HG02623 (cell line): ENCODE data around the gene GALNTL6.
"Not testable (repeated sequence)": the region's sequence is repeated elsewhere in the genome, so short reads cannot be mapped to it uniquely, and the experiment has no call there.

Experiments used
- ATAC-seq: cut with Tn5 transposase; IDR thresholded peaks from one replicate; pipeline ENCODE4 v1.9.1; 2021; ENCODE audit warnings: moderate library complexity; ENCODE audit not compliant: unreplicated experiment

Gene GALNTL6

GRCh38 chr4:172899861-172900260 is 1086.7 kb downstream of the GALNTL6 start:
- no peak for ATAC-seq

DNA sequence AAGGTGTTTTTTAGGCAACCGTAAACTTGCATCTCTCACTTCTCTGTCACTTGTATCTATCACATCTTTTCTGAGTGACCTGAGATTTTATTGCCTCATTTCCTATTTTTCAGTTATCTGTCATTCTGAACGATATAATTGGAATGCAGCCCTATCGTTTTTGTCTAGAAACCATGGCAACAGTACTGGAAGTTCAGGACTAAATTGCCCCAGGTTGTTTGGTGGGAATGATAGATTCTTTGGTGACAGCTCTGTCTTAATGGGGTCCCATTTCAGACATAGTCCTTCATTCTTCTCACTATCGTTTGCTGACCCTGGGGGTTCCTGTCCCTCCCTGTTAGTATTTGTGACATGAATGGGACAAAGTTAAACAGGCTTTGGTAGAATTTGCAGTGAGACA is 1087.7 kb downstream of the GALNTL6 start:
- ATAC-seq: no peak

- ATAC-seq: not testable (repeated sequence)
These were observed 1099.3 kb downstream of the GALNTL6 start for GRCh38 chr4:172912468-172912867.

DNA sequence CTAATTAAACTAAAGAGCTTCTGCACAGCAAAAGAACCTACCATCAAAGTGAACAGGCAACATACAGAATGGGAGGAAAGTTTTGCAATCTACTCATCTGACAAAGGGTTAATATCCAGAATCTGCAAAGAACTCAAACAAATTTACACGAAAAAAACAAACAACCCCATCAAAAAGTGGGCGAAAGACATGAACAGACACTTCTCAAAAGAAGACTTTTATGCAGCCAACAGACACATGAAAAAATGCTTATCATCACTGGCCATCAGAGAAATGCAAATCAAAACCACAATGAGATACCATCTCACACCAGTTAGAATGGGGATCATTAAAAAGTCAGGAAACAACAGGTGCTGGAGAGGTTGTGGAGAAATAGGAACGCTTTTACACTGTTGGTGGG is 1104.2 kb downstream of the GALNTL6 start:
- ATAC-seq: not testable (repeated sequence)

- no peak for ATAC-seq
These were observed 1106.1 kb downstream of the GALNTL6 start for GRCh38 chr4:172919269-172919668.

DNA sequence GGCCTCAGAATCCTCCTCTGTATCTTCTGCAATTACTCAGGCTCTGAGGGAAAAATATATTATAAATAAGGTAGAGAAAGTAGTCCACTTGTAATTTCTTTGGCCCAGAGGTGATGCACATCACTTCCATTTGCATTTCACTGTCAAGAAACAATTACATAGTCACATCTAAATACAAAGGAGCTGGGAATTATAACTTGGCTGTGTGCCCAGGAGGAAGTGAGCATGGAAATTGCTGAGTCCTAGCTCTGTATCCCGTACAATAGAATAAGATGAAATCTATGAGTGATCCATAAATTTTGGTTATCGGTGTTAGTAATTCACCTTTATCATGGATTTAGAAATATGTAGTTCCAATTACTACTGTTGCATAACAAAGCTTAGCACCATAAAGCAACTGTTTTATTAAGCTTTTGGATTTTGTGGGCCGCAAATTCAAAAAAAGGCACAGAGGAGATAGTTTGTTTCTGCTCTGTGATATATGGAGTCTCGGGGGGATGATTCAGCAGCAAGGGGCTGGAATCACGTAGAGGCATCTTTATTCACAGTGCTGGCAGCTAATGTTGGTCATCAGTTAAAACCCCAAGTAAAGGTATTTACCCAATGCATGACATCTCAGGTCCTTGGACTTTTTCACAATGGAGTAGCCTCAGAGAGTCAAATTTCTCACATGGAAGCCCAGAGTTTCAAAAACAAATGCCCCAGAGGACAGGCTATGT is 1114.1 kb downstream of the GALNTL6 start:
- no peak for ATAC-seq

- no peak for ATAC-seq
These were observed 1115.1 kb downstream of the GALNTL6 start for GRCh38 chr4:172928347-172928746.

GRCh38 chr4:172938072-172938829 is 1125.0 kb downstream of the GALNTL6 start:
- no peak for ATAC-seq

DNA sequence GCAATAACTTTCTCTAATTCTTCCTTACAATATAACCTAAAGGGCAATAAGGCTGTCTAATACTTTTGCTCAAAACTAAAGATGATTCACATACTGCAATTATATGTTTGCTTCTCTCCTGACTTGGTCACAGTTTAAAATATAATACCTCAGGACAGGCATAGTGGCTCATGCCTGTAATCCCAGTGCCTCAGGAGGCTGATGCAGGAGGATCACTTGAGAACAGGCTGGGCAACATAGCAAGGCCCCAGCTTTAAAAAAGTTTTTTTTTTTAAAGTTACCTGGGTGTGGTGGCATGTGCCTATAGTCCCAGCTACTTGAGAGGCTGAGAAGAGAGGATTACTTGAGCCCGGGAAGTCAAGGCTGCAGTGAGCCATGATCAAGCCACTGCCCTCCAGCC is 1125.7 kb downstream of the GALNTL6 start:
- ATAC-seq: no peak

- no peak for ATAC-seq
These were observed 1129.6 kb downstream of the GALNTL6 start for GRCh38 chr4:172942840-172943239.

GRCh38 chr4:172945611-172946010 is 1132.4 kb downstream of the GALNTL6 start:
- ATAC-seq: no peak

DNA sequence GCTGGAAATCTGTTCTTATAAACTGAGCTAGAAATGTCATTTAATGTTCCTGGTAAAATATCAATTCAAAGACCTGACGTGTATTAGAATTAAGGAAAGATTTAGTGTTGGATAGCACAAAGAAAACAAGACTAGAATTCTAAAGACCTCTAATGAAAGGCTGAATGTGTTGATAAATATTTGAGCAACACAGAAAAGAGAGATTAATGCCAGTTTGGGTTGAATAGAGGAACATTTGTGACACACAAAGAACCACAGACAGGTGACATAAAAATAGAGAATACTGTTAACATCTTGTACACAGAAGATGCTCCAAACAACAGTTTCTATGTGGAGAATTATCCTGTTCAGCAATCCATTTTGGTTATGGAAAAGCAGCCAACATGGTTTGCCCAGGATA is 1133.3 kb downstream of the GALNTL6 start:
- ATAC-seq: no peak

DNA sequence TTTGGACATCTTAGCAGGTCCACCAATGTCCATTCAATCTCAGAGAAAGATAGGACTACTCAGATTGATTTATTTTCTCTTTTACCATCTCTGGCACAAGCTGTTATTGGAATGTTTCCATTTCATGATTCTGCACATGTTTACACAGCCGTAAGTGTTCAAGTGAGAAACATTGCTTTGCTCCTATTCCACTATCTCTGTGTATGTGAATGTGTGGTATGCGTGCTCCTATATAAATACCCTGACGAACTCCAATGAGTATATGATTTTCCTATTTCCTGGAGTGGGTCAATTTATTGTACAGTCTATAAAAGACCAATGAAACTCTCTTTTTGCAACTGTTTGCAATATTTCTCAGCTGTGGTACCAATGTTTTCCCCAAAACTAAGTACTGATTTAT is 1134.4 kb downstream of the GALNTL6 start:
- no peak for ATAC-seq

DNA sequence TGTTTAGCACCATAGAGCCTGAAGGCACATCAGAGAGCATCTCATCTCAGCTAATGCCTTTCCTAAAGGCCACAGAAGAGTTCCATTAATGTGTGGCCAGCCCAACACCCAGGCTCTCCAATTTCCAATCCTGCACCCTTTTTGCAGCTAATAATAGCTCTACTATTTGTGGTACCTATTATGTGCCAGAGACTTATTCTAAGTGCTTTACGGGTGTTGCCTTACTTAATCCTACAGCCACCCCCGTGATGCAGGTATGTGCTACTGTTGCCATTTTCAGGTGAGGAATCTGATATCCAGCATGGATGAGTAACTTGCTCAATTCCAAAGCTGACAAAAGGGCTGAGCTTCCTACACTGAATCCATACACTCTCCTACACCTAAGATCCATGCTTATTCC is 1137.8 kb downstream of the GALNTL6 start:
- ATAC-seq: no peak

DNA sequence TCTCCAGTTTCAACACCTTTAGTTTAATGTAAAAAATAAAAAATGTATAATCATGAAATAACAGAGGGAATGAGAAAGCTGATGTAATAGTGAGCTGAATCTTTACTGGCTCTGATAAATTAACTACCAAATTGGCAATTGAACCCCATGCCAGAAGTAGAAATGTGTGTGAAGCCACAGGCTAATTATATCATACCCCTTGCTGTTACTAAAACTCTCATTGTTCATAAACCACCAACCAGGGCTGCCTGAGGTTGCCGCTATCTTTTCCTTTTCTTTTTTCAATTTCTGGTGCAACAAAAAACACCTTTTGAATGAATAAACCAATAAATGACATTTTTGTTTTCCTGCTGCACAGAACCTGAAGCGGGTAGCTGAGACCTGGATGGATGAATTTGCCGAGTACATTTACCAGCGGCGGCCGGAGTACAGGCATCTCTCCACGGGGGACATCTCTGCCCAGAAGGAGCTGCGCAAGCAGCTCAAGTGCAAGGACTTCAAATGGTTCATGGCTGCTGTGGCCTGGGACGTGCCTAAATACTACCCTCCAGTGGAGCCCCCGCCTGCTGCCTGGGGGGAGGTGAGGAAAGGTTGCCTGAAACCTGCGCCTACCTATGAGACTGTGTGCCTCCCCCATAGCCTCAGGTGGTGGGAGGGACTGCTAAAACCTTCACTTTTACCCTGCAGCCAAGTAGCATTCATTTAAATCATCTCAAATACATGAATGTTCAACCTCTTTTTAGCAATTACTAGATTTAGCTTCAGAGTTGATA is 1138.7 kb downstream of the GALNTL6 start:
- ATAC-seq: no peak

- no peak for ATAC-seq
These were observed 1140.8 kb downstream of the GALNTL6 start for GRCh38 chr4:172953896-172954568.

DNA sequence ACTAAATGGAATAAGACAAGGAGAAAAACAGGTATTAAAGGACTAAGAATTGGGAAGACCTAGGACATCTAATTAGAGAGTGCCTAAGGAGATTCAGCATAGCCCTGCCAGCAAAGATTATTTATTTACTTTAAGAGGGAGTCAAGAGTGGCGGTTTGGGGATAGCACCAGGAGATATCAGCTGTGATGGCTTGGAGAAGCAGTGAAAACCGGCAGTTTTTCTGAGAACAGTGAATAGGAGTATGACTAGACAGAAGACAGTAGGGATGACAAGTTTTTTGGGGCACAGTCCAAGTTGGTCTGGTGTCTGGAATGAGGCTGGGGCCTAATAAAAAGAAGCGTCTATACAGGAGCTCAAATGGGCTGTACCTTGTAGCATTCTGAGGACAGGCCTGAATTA is 1143.1 kb downstream of the GALNTL6 start:
- not testable (repeated sequence) for ATAC-seq

- no peak for ATAC-seq
These were observed 1144.0 kb downstream of the GALNTL6 start for GRCh38 chr4:172957216-172957615.

GRCh38 chr4:172962564-172963353 is 1149.6 kb downstream of the GALNTL6 start:
- ATAC-seq: no peak
